ENCODE results near the gene BTBD6.

Gene BTBD6

GRCh38 chr14:105248368-105249181 is at the start of gene BTBD6:
BTBD6 (plus strand) TSS chr14:105248533; CDS start chr14:105248712, 179 bp downstream.
- DNase-seq: peak; percentile 79 to 84

- no peak for DNase-seq
Observed at GRCh38 chr14:105198588-105198987, 49.7 kb upstream of the BTBD6 start.

- no peak for DNase-seq
Observed at GRCh38 chr14:105199093-105199492, 49.2 kb upstream of the BTBD6 start.

GRCh38 chr14:105200074-105200473 is 48.3 kb upstream of the BTBD6 start:
- DNase-seq: no peak

- no peak for DNase-seq
Observed at GRCh38 chr14:105200641-105201040, 47.7 kb upstream of the BTBD6 start.

GRCh38 chr14:105201156-105201924 is 47.0 kb upstream of the BTBD6 start:
- DNase-seq: no peak

GRCh38 chr14:105201925-105202513 is 46.3 kb upstream of the BTBD6 start:
- no peak for DNase-seq

GRCh38 chr14:105203057-105203531 is 45.2 kb upstream of the BTBD6 start:
- peak in 1 of 2 experiments; percentile 35 for DNase-seq

- DNase-seq: no peak
Observed at GRCh38 chr14:105203701-105204100, 44.6 kb upstream of the BTBD6 start.

GRCh38 chr14:105204206-105204930 is 44.0 kb upstream of the BTBD6 start:
- DNase-seq: no peak

- no peak for DNase-seq
Observed at GRCh38 chr14:105204931-105205672, 43.2 kb upstream of the BTBD6 start.

GRCh38 chr14:105205673-105206208 is 42.6 kb upstream of the BTBD6 start:
- peak in 1 of 2 experiments; percentile 44 for DNase-seq

- no peak for DNase-seq
Observed at GRCh38 chr14:105206873-105207272, 41.5 kb upstream of the BTBD6 start.

GRCh38 chr14:105207460-105207901 is 40.9 kb upstream of the BTBD6 start:
- no peak for DNase-seq

- no peak for DNase-seq
Observed at GRCh38 chr14:105207996-105208737, 40.2 kb upstream of the BTBD6 start.

- no peak for DNase-seq
Observed at GRCh38 chr14:105208738-105209075, 39.6 kb upstream of the BTBD6 start.

- no peak for DNase-seq
Observed at GRCh38 chr14:105209091-105209490, 39.2 kb upstream of the BTBD6 start.

GRCh38 chr14:105209646-105210045 is 38.7 kb upstream of the BTBD6 start:
- no peak for DNase-seq

GRCh38 chr14:105210266-105211025 is 37.9 kb upstream of the BTBD6 start:
- no peak for DNase-seq

- DNase-seq: no peak
Observed at GRCh38 chr14:105211086-105211757, 37.1 kb upstream of the BTBD6 start.
